OCI-M1 (cell line): ENCODE results near the gene CBLN3.
"Not testable (repeated sequence)": the region's sequence is repeated elsewhere in the genome, so short reads cannot be mapped to it uniquely, and the experiment has no call there.

Experiments
- DNase-seq: peaks from one replicate; lab custom pipeline; 2025; lab: John Stamatoyannopoulos, UW

CBLN3 gene

DNA sequence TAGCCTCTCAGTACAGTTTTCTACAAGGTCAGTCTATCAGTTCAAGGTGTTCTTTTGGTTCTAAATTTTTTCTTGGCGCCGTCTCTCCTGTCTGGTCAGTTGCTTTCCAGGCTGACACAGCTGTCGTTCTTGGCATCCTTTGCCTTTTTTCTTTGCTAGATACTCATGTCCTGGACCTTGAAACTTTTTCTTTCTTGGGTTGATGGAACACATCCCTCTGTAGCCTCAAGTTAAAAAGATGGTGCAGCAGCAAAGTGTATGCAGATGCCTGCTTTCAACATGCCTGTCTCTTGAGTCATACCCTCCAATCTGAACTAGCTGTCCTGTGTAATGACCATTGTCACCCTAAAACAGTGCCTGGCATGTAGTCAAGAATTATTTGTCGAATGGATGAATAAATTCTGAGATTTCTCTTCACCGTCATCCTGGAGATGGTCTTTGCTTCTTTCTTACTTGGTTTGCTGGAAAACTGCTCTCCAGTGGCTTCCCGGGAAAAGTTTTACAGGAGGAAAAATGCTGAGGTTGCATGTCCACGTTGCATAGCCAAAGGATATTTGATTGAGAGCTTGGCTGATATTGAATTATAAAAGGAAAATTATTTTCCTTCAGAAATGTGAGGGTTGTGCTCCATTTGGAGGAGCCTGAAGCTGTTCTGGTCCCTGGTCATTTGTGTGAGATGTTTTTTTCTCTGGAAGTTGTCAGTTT, 26.0 kb downstream of the CBLN3 start:
- DNase-seq = no peak

DNA sequence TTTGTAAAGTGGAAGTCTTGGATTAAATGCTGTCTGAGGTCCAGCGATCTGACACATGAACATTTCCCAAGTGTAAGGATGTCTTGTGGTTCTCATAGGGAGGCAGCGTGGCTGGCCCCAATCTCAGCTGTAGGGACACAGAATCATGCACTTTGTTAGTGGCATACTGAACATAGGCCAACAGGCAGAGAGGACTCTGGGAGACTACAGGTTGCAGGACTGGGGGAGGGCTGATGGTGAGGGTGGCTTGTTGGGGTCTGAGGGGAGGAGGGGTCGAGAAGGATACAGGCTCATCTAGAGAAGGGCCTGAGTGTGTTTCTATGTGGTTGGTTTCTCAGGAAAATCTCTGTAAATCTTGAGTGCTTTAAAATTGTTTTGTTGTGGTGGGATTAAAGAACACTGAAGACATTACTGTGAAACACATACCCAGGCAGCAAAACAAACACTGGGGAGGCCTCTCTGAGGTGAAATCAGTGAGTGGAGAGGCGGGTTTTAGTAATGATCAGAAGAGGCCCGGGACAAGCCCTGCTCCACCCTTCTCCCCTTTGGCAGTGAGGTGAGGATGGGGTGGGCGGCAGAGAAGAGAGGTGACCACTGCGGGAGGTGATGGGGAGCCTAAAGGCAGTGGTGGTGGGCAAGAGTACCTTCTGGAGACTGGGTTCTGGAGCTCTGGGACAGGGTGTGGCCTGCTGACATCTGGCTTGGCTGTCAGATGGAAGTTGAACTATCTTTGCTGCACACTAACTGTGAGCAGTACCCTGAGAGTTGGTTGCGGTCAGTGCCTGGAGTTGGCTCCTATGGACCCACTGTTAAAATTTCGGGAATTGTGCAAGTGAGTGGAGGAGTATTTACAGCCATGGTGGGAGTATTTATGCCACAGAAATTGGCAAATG, 27.4 kb downstream of the CBLN3 start:
- no peak for DNase-seq

DNA sequence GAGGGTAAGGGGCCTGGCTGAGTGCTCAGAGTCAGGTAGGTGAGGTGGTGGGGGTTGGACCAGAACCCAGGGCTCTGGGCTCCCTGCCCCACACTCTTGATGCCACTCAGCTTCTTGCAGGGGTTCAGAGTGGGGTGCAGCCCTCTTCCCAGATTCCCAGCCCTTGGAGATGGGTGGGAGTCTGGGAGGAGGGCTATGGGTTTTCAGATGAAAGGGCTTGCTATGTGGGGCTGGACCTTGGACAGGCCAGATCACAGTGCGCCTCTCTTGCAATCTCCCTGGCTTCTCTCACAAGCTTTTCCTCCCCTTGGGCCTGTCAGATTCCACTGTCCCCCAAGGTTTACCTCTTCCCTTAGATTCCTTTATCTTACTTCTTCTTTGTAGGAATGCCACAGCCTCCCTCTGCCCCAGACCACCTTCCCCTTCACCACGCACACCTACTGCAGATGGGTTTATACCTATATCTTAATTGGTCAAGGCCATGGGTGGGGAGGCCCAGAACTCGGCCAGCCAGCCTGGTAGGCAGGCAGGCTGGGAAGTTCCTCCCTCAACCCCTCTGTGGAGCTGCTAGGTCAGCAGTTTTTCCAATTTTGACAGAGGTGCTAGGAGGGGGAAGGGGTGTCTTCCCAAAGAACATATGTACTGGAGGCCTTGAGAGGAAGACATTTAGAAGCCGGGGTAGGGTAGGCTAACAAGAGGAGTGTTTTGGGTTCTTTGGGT, 29.3 kb downstream of the CBLN3 start:
- DNase-seq = no peak

DNA sequence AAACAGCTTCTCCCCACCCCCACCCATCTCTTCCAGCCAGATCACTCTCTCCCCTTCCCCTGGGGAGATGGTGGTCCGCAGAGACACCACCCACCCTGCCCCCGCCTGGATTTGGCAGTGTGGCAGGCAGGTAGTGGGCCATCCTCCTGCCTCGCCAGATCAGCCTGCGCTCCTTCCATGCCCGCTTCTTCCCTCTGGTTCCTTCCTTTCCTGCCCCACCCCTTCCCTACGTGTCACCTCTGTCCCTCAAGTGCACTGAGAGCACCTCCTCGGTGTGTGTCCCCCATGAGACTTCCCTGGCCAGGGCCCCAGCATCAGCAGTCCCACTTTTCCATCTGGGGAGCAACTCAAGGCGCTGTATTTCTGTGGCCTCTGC, 30.0 kb downstream of the CBLN3 start:
- DNase-seq = no peak

DNA sequence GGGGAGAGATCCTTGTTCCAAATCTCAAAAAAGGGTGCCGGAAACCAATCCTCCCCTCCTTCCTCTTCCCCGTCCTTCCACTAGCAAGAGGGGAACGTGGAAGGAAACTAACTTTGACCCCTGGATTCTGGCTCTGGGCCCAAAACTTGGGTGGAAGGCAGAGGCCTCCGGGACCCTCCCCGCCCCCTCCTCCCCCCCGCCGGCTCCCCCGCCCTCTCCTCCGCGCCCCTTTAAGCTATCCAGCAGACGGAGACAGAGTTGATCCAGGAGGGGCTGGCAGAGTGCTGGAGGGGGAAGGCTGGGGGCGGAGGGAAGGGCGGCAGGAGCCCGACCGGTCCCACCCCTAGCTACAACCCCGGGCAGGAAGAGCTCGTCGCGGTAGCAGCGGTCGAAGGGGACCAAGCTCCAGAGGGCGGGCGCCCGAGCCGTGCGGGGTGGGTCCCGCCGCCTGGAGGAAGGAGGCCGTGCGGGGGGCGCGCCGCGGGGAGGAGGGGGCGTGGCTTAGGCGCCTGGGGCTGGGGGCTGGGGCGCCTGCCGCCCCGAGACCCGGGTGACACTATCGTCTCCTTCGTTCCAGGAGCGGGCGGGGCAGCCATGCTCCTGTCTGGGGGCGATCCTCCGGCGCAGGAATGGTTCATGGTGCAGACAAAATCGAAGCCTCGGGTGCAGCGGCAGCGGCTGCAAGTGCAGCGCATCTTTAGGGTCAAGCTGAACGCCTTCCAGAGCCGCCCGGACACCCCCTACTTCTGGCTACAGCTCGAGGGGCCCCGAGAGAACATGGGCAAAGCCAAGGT, 30.6 kb downstream of the CBLN3 start, which contains the start of gene NYNRIN:
TSS of gene NYNRIN (plus strand) at position 351 of the 794 bp plus-strand sequence. CDS start at position 595, 244 bp downstream.
- no peak for DNase-seq

DNA sequence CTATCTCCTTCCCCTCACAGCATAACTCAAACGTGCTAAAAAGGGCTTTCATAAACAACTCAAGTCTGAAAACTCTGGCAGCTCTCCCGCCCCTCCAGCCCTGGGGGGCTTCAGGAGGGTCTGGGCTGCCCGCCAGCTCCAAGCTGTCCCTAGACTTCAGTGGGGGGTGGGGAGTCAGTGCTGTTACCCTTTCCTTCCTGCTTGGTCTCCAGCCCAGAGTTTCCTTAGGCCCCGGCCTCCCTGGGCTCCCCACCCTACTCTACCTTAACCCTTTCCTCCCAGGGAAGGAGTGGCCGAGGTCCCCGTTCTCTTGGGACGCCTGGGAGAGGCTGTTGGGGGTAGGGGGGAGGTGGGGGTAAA, 31.2 kb downstream of the CBLN3 start:
- DNase-seq = no peak

DNA sequence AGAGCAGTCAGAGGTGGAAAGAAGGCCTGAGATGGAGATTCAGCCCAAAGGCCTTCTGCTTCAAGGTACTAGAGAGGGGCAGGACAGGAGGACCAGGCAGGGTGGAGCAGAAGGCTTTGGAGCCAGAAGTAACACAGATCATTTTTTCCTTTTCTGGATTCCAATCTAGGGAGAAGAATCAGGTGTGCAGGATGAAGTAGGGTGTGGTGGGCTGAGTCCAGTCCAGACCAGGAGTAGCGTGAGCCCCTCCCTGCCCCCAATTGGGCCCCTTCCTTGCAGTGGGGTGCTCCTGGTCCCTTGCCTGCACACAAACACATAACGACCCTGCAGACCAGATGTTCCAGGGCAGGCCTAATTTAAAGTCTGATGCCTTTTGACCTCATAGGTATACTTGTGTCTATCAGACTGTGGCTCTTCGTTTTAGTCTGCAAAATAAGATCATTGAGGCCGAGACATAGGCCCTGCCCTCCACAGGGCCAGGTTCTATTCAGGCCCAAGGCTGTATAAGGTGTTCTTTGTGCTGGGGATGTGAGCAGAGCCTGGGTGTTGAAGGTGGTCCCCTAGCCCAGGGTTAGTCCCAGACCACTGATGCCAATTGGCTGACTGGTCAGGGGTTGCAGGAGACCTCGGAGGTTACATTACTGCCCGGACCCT, 31.7 kb downstream of the CBLN3 start:
- no peak for DNase-seq

DNA sequence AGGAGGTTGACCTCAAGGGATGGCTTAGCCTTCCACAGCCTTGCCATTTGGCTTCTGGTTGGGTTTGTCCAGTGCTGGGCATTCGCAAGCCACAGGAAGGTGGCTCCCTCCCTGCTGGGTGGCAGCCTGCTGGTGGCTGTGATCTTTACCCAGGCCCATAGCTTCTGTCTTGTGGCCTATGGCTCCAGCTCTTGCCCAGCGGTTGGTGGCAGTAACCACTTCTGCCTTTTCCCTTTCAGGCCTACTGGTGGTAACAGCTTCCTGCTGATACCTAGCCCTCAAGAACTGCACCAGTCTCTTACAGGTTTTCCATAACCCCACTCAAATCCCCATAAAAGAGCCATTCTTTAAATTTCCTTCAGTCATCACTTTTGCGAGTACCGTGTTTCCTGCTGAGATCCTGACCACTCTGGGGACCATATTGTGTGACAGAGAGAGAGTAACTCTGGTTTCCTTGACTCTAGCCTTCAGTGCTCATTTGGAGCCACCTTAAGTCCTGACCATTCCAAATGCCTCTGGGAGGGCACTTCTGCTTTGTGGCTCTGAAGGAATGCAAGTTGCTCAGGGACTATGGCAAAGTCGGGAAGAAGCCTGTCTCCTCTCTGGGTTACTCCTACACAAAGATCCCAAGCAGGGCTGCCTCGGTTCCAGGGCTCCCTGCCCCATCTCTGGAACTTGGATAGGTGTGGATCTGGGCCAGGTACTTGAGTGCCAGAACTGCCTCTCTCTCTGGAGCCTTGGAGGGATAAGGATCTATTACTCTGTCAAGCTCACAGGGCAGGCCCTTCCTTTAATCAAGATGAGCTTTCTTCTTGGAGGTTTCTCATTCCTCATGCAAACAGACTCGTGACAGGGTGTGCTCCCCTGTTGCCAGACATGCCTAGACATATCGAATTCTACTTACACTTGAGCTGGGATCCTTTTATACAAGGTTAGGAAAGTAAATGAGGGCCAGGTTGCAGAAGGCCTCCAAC, 33.6 kb downstream of the CBLN3 start:
- DNase-seq = no peak

DNA sequence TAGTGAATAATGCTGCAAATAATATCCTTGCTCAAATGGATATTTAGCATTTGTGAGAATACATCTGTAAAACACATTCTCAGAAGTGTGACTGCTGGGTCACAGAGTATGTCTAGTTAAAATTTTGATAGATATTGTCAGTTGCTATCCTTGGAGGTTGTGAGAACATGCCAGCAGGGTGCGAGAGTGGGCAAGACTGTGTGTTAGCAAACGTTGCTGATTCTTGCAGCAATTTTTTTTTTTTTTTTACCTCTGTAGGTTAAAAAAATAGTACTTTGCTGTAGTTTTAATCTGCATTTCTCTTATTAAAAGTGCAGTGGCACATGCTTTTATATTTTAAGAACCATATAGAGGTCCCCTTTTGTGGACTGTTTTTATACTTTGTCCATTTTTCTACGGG, 35.2 kb downstream of the CBLN3 start:
- peak; percentile 20 for DNase-seq

DNA sequence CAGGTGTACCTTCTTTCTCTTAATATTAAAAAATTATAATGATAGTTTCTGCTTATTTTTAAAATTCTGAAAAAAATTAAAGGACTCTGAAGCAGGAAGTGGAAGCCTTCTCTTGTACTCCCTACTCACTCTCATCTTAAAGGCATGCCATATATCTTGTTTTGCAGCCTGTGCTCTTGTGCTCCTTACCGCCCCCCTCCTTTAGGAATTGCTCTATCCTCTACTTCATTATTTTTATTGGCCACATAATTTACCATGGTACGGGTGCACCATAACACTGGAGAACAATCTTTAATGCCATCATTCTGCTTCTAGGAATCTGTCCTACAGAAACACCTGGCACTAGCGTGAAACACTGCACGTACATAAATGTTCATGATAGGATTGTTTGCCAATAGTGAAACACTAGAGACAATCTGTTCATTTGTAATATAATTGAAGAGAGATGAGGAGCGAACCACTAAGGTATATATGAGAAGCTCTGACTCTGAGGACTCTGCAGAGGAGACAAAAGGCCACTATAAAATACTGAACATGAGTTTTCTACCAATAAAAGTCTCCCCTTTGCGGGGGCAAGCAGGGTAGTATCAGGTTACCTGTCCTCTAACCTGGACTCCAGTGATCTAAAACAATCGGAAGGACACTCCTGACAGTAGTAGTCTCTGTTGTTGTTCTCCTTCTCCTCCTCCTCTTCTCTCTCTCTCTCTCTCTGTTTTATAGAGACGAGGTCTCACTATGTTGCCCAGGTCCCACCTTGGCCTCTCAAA, 37.0 kb downstream of the CBLN3 start:
- peak; percentile 63 for DNase-seq

DNA sequence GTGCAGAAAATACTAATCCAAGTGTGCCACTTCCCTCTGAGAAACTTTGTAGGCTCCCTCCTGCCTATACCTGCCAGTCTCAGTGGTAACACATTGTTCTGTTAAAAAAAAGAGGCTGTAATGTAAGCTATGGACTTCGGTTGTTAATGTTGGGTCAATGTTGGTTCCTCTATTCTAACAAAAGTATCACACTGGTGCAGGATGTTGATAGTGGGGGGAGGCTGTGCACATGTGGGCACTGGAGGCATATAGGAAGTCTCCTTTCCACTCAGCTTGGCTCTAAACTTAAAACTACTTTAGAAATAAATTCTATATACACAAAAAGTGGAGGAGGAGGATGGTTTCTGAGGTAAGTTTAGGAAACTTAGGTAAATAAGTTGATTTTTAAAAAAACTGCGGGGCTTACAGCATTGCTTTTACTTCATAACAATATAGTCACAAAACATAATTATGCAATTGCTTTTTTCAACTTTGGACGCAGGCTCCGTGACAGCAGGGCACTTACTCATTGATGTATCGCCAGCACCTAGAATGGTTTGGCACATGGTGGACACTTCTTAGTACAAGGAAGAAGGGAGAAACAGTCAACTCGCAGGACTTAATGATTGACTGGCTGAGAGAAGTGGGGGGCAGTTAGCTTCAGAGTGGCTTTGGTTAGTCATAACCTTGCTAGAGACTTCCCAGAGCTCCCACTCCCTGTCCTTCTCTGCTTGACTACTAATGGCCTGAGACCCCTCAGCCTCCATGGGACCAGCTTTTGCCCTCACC, 38.6 kb downstream of the CBLN3 start:
- DNase-seq = no peak

DNA sequence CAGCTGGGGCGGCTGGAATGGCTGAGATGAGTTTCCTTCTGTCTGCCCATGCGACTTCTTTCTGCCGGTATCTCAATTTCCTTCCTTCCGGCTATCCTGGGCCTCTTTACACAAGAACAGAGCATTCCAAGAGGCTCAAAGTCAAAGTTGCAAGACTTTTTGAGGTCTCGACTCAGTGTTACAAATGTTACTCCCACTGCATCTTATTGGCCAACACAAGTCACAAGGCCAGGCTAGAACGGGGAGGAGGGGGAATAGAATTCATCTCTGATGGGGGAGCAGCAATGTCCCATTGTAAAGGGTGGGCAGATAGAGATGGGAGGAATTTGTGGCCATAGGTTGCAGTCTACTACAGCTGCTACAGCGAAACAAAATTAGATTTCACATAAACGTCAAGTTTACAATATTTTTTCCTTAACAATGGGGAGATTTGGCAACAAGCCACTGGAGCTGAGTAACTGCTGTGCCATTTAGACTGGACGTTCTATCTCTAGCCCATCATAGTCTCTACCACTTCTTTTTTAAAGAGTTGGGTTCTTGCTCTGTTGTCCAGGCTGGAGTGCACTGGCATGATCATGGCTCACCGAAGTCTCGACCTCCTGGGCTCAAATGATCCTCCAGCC, 40.1 kb downstream of the CBLN3 start:
- no peak for DNase-seq

DNA sequence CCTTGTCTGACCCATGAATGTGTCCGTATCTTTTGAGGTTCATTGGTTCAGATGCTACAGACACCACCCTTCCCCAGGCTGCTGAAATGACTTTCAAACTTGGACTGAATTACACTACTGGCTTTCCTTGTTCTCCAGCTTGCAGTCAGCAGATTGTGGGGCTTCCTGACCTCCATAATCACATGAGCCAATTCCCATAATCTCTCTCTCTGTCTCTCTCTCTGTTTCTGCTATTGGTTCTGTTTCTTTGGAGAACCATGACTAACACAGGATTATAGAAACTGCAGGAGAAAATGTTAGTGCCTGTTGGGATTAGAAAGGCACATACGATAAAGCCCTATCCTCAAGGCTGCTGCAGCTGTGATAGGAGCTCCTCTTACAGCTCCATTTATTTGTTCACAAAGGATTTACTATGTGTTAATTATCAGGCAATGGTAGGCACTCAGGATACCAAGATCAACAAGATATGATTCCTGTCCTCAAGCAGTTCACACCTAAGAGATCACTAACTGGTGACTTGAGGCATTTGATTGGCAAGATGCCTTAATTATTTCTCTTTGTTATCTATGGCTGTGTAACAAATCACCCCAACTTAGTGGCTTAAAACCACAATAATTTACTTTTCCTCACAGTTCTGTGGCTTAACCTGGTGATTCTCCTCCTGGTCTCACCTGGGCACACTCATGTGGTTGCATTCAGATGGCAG, 40.8 kb downstream of the CBLN3 start:
- DNase-seq = no peak

DNA sequence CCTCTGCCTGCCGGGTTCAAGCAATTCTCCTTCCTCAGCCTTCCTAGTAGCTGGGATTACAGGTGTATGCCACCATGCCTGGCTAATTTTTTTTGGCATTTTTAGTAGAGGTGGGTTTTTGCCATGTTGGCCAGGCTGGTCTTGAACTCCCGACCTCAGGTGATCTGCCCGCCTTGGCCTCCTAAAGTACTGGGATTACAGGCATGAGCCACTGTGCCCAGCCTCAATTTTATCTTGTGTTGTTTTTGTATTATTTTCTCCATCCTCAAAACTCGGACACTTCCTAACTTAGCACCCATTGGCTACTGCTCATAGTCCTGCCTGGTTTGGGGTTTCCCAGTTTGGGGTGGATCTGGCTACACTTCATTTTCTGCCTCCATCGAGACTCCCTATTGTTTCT, 41.9 kb downstream of the CBLN3 start:
- DNase-seq = not testable (repeated sequence)

DNA sequence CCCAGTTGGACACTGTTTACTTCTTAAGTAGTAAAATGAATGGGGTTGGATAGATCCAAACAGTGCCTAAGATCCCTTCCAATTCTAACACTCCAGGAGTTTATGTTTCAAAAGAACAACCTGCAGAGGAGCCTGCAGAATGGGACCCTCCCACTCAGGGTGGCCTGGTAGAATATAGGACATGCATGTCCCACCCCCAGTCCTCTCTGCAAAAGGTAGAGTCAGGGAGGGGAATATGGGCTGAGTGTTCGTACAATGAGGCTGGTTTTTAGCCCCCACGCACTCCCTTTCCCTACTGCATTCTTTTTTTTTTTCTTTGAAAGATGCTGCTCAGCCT, 42.5 kb downstream of the CBLN3 start:
- DNase-seq = no peak

DNA sequence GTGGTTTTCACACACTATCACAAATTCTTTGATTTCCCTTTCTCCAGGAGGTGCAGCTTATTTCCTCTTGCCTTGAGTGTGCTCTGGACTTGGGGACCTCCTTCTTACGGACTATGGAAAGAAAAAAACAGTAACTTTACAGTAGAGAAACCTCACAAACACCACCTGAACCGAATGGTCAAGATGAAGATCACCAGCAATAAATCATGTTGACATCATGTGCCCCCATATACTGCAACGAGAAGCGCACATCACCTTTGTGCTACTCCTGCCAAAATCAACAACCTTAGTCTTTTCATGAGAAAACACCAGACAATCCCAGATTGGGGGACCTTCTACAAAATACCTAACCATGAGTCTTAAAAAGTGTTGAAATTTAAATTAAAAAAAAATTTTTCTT, 43.9 kb downstream of the CBLN3 start:
- DNase-seq = no peak

DNA sequence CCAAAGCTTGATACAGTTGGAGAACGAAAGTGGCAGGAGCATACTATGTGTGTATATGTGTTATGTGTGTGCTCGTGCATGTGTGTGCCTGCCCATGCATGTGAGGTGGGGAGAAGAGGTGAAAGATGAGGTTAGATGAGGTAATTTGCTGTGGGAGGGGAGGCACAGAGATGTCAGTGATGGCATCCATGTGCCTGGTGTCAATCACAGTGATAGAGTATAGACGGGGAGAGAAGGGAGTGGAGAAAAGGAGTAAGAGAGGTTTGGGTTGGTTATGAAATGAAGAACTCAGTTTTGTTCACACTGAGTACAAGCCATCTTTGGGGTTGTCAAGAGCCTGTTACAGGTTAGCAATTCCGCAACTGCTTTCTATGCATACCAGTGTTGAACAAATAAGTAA, 45.3 kb downstream of the CBLN3 start:
- no peak for DNase-seq

DNA sequence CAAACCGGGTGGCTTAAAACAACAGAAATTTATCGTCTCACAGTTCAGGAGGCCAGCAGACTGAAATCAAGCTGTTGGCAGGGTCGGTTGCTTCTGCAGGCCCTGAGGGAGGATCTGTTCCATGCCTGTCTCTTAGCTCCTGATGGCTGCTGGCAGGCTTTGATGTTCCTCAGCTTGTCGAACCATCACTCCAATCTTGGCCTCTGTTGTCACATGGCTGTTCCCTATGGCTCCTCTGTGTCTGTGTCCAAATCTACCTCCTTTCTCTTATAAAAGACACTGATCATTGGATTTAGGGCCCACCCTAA, 47.5 kb downstream of the CBLN3 start:
- DNase-seq = no peak
